Stimulated activated naive CD4-positive, alpha-beta T cell (primary cell): ENCODE results near the gene TMEM270.
"Not testable (repeated sequence)": the region's sequence is repeated elsewhere in the genome, so short reads cannot be mapped to it uniquely, and the experiment has no call there.

Experiments used
- DNase-seq, 6 experiments: peaks; one replicate each; lab custom pipeline; 2025; lab: John Stamatoyannopoulos, UW

Gene TMEM270

GRCh38 chr7:73858807-73859206, 2.2 kb upstream of the TMEM270 start:
- no peak for DNase-seq

GRCh38 chr7:73861305-73861704, 346 bp downstream of the TMEM270 start:
- DNase-seq: no peak

GRCh38 chr7:73864981-73865711, 4.2 kb downstream of the TMEM270 start:
- no peak for DNase-seq

GRCh38 chr7:73865738-73866445, 4.9 kb downstream of the TMEM270 start:
- no peak for DNase-seq

GRCh38 chr7:73866446-73866767, 5.4 kb downstream of the TMEM270 start:
- DNase-seq: no peak

GRCh38 chr7:73869011-73869798, 8.2 kb downstream of the TMEM270 start:
- DNase-seq: no peak

- no peak for DNase-seq
Measured at GRCh38 chr7:73870041-73870492, 9.1 kb downstream of the TMEM270 start.

- DNase-seq: no peak
Measured at GRCh38 chr7:73871163-73872011, 10.4 kb downstream of the TMEM270 start.

- DNase-seq: no peak
Measured at GRCh38 chr7:73872056-73872908, 11.3 kb downstream of the TMEM270 start.

GRCh38 chr7:73876361-73876760, 15.4 kb downstream of the TMEM270 start:
- DNase-seq: no peak

GRCh38 chr7:73876973-73877372, 16.0 kb downstream of the TMEM270 start:
- DNase-seq: no peak

GRCh38 chr7:73879977-73880681, 19.2 kb downstream of the TMEM270 start:
- no peak for DNase-seq

GRCh38 chr7:73880755-73881328, 19.9 kb downstream of the TMEM270 start:
- no peak for DNase-seq

GRCh38 chr7:73881352-73882046, 20.5 kb downstream of the TMEM270 start:
- DNase-seq: no peak

GRCh38 chr7:73882047-73882402, 21.1 kb downstream of the TMEM270 start:
- DNase-seq: no peak

GRCh38 chr7:73884867-73885422, 24.0 kb downstream of the TMEM270 start:
- DNase-seq: not testable (repeated sequence)

- DNase-seq: no peak
Measured at GRCh38 chr7:73885433-73885974, 24.5 kb downstream of the TMEM270 start.

- DNase-seq: no peak
Measured at GRCh38 chr7:73885975-73886798, 25.2 kb downstream of the TMEM270 start.
